Heart right ventricle (tissue), 16 donors: ENCODE measurements around the gene CTNND2. TPM values are rescaled to one million over a fixed set of nuclear protein-coding genes. Genes with fewer than 3 reads are reported as not detected.

Experiments used
- ATAC-seq, 8 donors: fragments of 200-7000 bp; cut with Tn5 transposase; one replicate each; pipeline ENCODE4 v1.9.1; 2020; ENCODE audit warnings: mild to moderate bottlenecking in 8 of 8, moderate library complexity in 8 of 8, moderate number of reproducible peaks in 1 of 8
- DNase-seq, 2 donors: peaks; one replicate each; pipeline ENCODE4 v3.0.0-alpha.2; 2020
- H3K27ac ChIP-seq, 10 donors: fragments of 200-600 bp; sonication (generic) in 2 of 10; one replicate each; pipeline versions ENCODE4 v1.5.0 to v1.8.0; 2020 to 2022; ENCODE audit warnings: mild to moderate bottlenecking in 3 of 10
- H3K27me3 ChIP-seq, 7 donors: fragments of 200-600 bp; one replicate each; pipeline ENCODE4 v1.8.0; 2021 to 2022; ENCODE audit warnings: mild to moderate bottlenecking in 2 of 7
- H3K36me3 ChIP-seq, 9 donors: fragments of 200-600 bp; sonication (generic) in 1 of 9; one replicate each; pipeline versions ENCODE4 v1.5.0 to v1.8.0; 2020 to 2022; ENCODE audit warnings: mild to moderate bottlenecking in 2 of 9
- H3K4me1 ChIP-seq, 9 donors: fragments of 200-600 bp; sonication (generic) in 1 of 9; one replicate each; pipeline versions ENCODE4 v1.5.0 to v1.8.0; 2020 to 2022; ENCODE audit warnings: mild to moderate bottlenecking in 4 of 9
- H3K4me3 ChIP-seq, 10 donors: fragments of 200-600 bp; sonication (generic) in 2 of 10; one replicate each; pipeline versions ENCODE4 v1.5.0 to v1.8.0; 2020 to 2022; ENCODE audit warnings: mild to moderate bottlenecking in 7 of 10, moderate library complexity in 2 of 10
- H3K9me3 ChIP-seq, 11 donors: fragments of 200-600 bp in 10 of 11; sonication (generic) in 2 of 11; one replicate each; pipeline versions ENCODE4 v1.5.0 to v1.8.0; 2013 to 2022; ENCODE audit warnings: mild to moderate bottlenecking in 2 of 11, control low read depth in 1 of 11, moderate library complexity in 1 of 11
- CTCF ChIP-seq, 9 donors: fragments of 200-600 bp; sonication (generic) in 2 of 9; IDR thresholded peaks; one replicate each; pipeline versions ENCODE4 v1.5.0 to v1.8.0; 2021 to 2022; ENCODE audit warnings: antibody characterized with exemption in 9 of 9, mild to moderate bottlenecking in 5 of 9, moderate library complexity in 1 of 9
- WGBS, 2 donors: extraction: QIAGEN DNeasy Blood & Tissue Kit; methylation state at CpG; one replicate each; pipeline ENCODE4 v1.1.7; 2013; ENCODE audit warnings: inconsistent platforms in 1 of 2; 5-methylcytosine and 5-hydroxymethylcytosine counted together
- intact Hi-C, 10 donors: fragments of 100-400 bp; cut with DNase I; formaldehyde crosslinking; loops; one replicate each; pipeline versions ENCODE4 v1.11.1 to v1.14.2; 2022
- polyA plus RNA-seq, 2 donors: library from polyadenylated mRNA; stranded (reverse); fragments of 200-250 nt; gene quantifications; one replicate each; pipeline ENCODE4 v1.2.3, GENCODE V29; 2013
- total RNA-seq, 10 donors: library from RNA; stranded (reverse); fragmentation: NEBNext Ultra II Directional in 3 of 10; extraction: Animal tissue kit (Norgen Biotek cat#: 25700) in 3 of 10; gene quantifications; one replicate each; pipeline versions ENCODE4 v1.2.1 to v1.2.4, GENCODE V29; 2021 to 2023
- donor health status: Arrhythmogenic right ventricular cardiomyopathy.
- donor health status: ischemic (EF 13 %, LVEDD 7.1; RV severe dilation, severe dysfunction).
- donor health status: healthy with polysubstance abuse.
- donor health status: DM: no; HTN: yes; CAD: no.
- donor health status: DM: no; HTN: no; CAD: no.
- donor health status: ischemic (EF 25% LVEDD 6.9; RV normal size, moderate dysfunction).
- donor health status: ischemic (EF 25% LVEDD 5.7; RV mildly dilated, moderate dysfunction).
- donor health status: healthy.
- donor health status: DM: yes; HTN: yes; CAD: no.
- donor health status: Ischemic cardiomyopathy.
- donor health status: ischemic (EF 35%, LVEDD 5.7; RV mildly dilated, moderate dysfunction).
- donor health status: nonischemic (EF 11% LVEDD 7.7; RV severe dilation, severe dysfunction).
- donor health status: DM: yes; HTN: yes; CAD: no.
- donor health status: PGD.
- donor health status: ischemic (EF 29% LVEDD 5.4; RV normal size, mild dysfunction).
- donor health status: nonischemic (EF 23%, LVEDD 6.1; RV moderate dilation, normal function).

The CTNND2 gene
- total and polyA plus RNA-seq, 12 donors, result 1.1 to 29.6 (median 9.9) TPM

GRCh38 chr5:11780641-11781345 lies 123.5 kb downstream of the CTNND2 start:
- Histone ChIP-seq H3K36me3 (no peaks in the 10 kb centered on the region), H3K27me3 (no peaks in the 10 kb centered on the region), H3K27ac (no peak overlapping the region), H3K9me3 (peaks cover 0 to 9% (median 0%) of the 10 kb centered on the region in 11 donors), H3K4me1 (peaks cover 0 to 4% (median 0%) of the 10 kb centered on the region in 9 donors), H3K4me3 (no peak overlapping the region)
- no peak for TF ChIP-seq CTCF (IDR thresholded peaks at IDR 0.05)
- ATAC-seq (no peak), DNase-seq (no peak)
- intact Hi-C loops, result no loop called here
- 82 to 85% methylated on average over 4 of the region's 4 CpGs for WGBS, 2 donors

- intact Hi-C loops, result no loop called here
- 47 to 63% methylated on average over 2 of the region's 2 CpGs for WGBS, 2 donors
- ATAC-seq (no peak), DNase-seq (no peak)
- no peaks in the 10 kb centered on the region for H3K9me3 ChIP-seq
- no peaks in the 10 kb centered on the region for H3K36me3 ChIP-seq
- H3K4me1 ChIP-seq, result no peaks in the 10 kb centered on the region
- H3K27me3 ChIP-seq, result no peaks in the 10 kb centered on the region
- TF ChIP-seq CTCF (IDR thresholded peaks at IDR 0.05), result no peak
- no peak overlapping the region for H3K4me3 ChIP-seq
- no peak overlapping the region for H3K27ac ChIP-seq
Observed at GRCh38 chr5:11777096-11777495, 127.2 kb downstream of the CTNND2 start.

GRCh38 chr5:11770310-11770709 lies 133.9 kb downstream of the CTNND2 start:
- Histone ChIP-seq H3K36me3 (no peaks in the 10 kb centered on the region), H3K9me3 (peaks cover 0 to 5% (median 0%) of the 10 kb centered on the region in 11 donors), H3K27ac (no peak overlapping the region), H3K4me1 (no peaks in the 10 kb centered on the region), H3K4me3 (no peak overlapping the region), H3K27me3 (no peaks in the 10 kb centered on the region)
- DNase-seq (no peak), ATAC-seq (no peak)
- TF ChIP-seq CTCF (IDR thresholded peaks at IDR 0.05), result no peak
- WGBS, 2 donors, result 73 to 91% methylated on average over 2 of the region's 2 CpGs
- intact Hi-C loops, result no loop called here

- no peak for DNase-seq
Observed at GRCh38 chr5:11760934-11761603, 143.2 kb downstream of the CTNND2 start.

More at GRCh38 chr5:11760934-11761603, 143.2 kb downstream of the CTNND2 start:
- intact Hi-C loops, result loop anchor here in 1 of 10 donors (5.0 kb wide), 1 partner anchor 1151 kb away; no protein-coding TSS in a partner anchor
- Histone ChIP-seq H3K27me3 (no peaks in the 10 kb centered on the region), H3K9me3 (peaks cover 0 to 29% (median 3%) of the 10 kb centered on the region in 11 donors), H3K4me3 (no peak overlapping the region), H3K4me1 (no peaks in the 10 kb centered on the region), H3K27ac (no peak overlapping the region), H3K36me3 (no peaks in the 10 kb centered on the region)
- 84 to 86% methylated on average over 8 of the region's 8 CpGs for WGBS, 2 donors
- no peak for ATAC-seq
- no peak for TF ChIP-seq CTCF (IDR thresholded peaks at IDR 0.05)
